Fibroblast of peridontal ligament (primary cell): Measurements from ENCODE around the gene ZCCHC7.
"Not testable (repeated sequence)": the region's sequence is repeated elsewhere in the genome, so short reads cannot be mapped to it uniquely, and the experiment has no call there.

Source experiments
- DNase-seq: peaks from one replicate; pipeline ENCODE4 v3.0.0-alpha.2; 2010; ENCODE audit errors: extremely low read depth

ZCCHC7 gene

GRCh38 chr9:37119907-37120842 lies at the start of gene ZCCHC7:
Gene ZCCHC7 (plus strand): TSS chr9:37120574.
- peak; percentile 93 for DNase-seq

GRCh38 chr9:37074790-37075189 lies 45.6 kb upstream of the ZCCHC7 start:
- DNase-seq, result not testable (repeated sequence)

- DNase-seq, result peak; percentile 91
These were observed 40.8 kb upstream of the ZCCHC7 start for GRCh38 chr9:37079370-37080164.

- peak; percentile 29 for DNase-seq
These were observed 40.2 kb upstream of the ZCCHC7 start for GRCh38 chr9:37080165-37080628.

- DNase-seq, result not testable (repeated sequence)
These were observed 38.9 kb upstream of the ZCCHC7 start for GRCh38 chr9:37081507-37081906.

GRCh38 chr9:37082214-37082765 lies 38.1 kb upstream of the ZCCHC7 start:
- no peak for DNase-seq

GRCh38 chr9:37083654-37084053 lies 36.7 kb upstream of the ZCCHC7 start:
- no peak for DNase-seq

- no peak for DNase-seq
These were observed 35.1 kb upstream of the ZCCHC7 start for GRCh38 chr9:37085233-37085632.

GRCh38 chr9:37092714-37093295 lies 27.6 kb upstream of the ZCCHC7 start:
- DNase-seq, result not testable (repeated sequence)

GRCh38 chr9:37094751-37095150 lies 25.6 kb upstream of the ZCCHC7 start:
- no peak for DNase-seq

- no peak for DNase-seq
These were observed 23.7 kb upstream of the ZCCHC7 start for GRCh38 chr9:37096628-37097027.

- DNase-seq, result no peak
These were observed 23.1 kb upstream of the ZCCHC7 start for GRCh38 chr9:37097294-37097693.

GRCh38 chr9:37100327-37100726 lies 20.0 kb upstream of the ZCCHC7 start:
- no peak for DNase-seq

GRCh38 chr9:37100741-37101140 lies 19.6 kb upstream of the ZCCHC7 start:
- DNase-seq, result no peak

- DNase-seq, result peak; percentile 76
These were observed 17.9 kb upstream of the ZCCHC7 start for GRCh38 chr9:37102486-37102885.

GRCh38 chr9:37104183-37104889 lies 16.0 kb upstream of the ZCCHC7 start:
- peak; percentile 88 for DNase-seq

GRCh38 chr9:37105234-37105633 lies 15.1 kb upstream of the ZCCHC7 start:
- peak; percentile 53 for DNase-seq

- no peak for DNase-seq
These were observed 12.7 kb upstream of the ZCCHC7 start for GRCh38 chr9:37107701-37108100.

GRCh38 chr9:37114442-37114841 lies 5.9 kb upstream of the ZCCHC7 start:
- DNase-seq, result not testable (repeated sequence)

GRCh38 chr9:37117956-37118355 lies 2.4 kb upstream of the ZCCHC7 start:
- DNase-seq, result no peak

- DNase-seq, result no peak
These were observed 1.0 kb upstream of the ZCCHC7 start for GRCh38 chr9:37119360-37119759.
